Gastrocnemius medialis (tissue), 4 donors: ENCODE measurements around the gene COQ5. TPM values are rescaled to one million over a fixed set of nuclear protein-coding genes. Genes with fewer than 3 reads are reported as not detected.

Experiments
- ATAC-seq, 2 donors: fragments of 150-250 bp; one replicate each; pipeline ENCODE4 v1.9.1; 2016
- DNase-seq, 2 donors: peaks; one replicate each; pipeline ENCODE4 v3.0.0-alpha.2; 2019
- H3K27ac ChIP-seq, 4 donors: fragments of 200-600 bp; sonication (generic); 1 replicate in 1 of 4; 2 replicates in 3 of 4; pipeline ENCODE4 v1.5.1; 2016 to 2018; ENCODE audit warnings: mild to moderate bottlenecking in 2 of 4, moderate library complexity in 1 of 4
- H3K27me3 ChIP-seq, 3 donors: fragments of 200-600 bp; sonication (generic) in 2 of 3; 1 replicate in 1 of 3; 2 replicates in 2 of 3; pipeline versions ENCODE4 v1.5.1 to v1.6.0; 2016 to 2019; ENCODE audit warnings: mild to moderate bottlenecking in 1 of 3, moderate library complexity in 1 of 3
- H3K36me3 ChIP-seq, 2 donors: fragments of 200-600 bp; sonication (generic) in 1 of 2; one replicate each; pipeline ENCODE4 v1.5.1; 2017 to 2018
- H3K4me1 ChIP-seq, 2 donors: fragments of 200-600 bp; sonication (generic) in 1 of 2; one replicate each; pipeline ENCODE4 v1.5.1; 2016 to 2017; ENCODE audit warnings: mild to moderate bottlenecking in 2 of 2
- H3K4me3 ChIP-seq, 4 donors: fragments of 200-600 bp; sonication (generic) in 3 of 4; 1 replicate in 1 of 4; 2 replicates in 3 of 4; pipeline ENCODE4 v1.5.1; 2016 to 2019; ENCODE audit warnings: mild to moderate bottlenecking in 2 of 4
- H3K9me3 ChIP-seq, 3 donors: fragments of 200-600 bp; sonication (generic) in 2 of 3; 1 replicate in 1 of 3; 2 replicates in 2 of 3; pipeline ENCODE4 v1.5.1; 2016 to 2019
- CTCF ChIP-seq, 5 experiments: fragments of 450-650 bp in 3 of 5; fragments of 200-600 bp in 2 of 5; sonication (generic) in 2 of 5; IDR thresholded peaks in 4 of 5; conservative IDR thresholded peaks in 1 of 5; 1 replicate in 4 of 5; 2 replicates in 1 of 5; pipeline ENCODE4 v1.5.1; 2016 to 2019; ENCODE audit warnings: antibody characterized with exemption in 5 of 5, mild to moderate bottlenecking in 3 of 5, moderate library complexity in 3 of 5
- POLR2A ChIP-seq, 2 donors: fragments of 450-650 bp; IDR thresholded peaks; one replicate each; pipeline ENCODE4 v1.6.1; 2017; ENCODE audit warnings: antibody characterized with exemption in 2 of 2, mild to moderate bottlenecking in 2 of 2, moderate library complexity in 2 of 2
- in situ Hi-C, 4 donors: fragments of 200-750 bp; cut with MboI; loops; one replicate each; pipeline versions ENCODE4 v1.15.0 to v1.8.0; 2017; ENCODE audit warnings: low sequenced_read_pairs in 4 of 4
- intact Hi-C: fragments of 100-400 bp; cut with DNase I; formaldehyde crosslinking; loops from one replicate; pipeline ENCODE4 v1.15.1; 2023; ENCODE audit warnings: low total_unique reads
- total RNA-seq, 4 donors: library from RNA; depleted of rRNA; stranded (reverse); fragments of >200 nt; gene quantifications; one replicate each; pipeline versions ENCODE4 v1.1.0 to v1.2.3, GENCODE V29; 2016

COQ5 gene
- total RNA-seq, 4 donors from 2014 or later, result 34.5 to 47.3 (median 39.2) TPM

DNA sequence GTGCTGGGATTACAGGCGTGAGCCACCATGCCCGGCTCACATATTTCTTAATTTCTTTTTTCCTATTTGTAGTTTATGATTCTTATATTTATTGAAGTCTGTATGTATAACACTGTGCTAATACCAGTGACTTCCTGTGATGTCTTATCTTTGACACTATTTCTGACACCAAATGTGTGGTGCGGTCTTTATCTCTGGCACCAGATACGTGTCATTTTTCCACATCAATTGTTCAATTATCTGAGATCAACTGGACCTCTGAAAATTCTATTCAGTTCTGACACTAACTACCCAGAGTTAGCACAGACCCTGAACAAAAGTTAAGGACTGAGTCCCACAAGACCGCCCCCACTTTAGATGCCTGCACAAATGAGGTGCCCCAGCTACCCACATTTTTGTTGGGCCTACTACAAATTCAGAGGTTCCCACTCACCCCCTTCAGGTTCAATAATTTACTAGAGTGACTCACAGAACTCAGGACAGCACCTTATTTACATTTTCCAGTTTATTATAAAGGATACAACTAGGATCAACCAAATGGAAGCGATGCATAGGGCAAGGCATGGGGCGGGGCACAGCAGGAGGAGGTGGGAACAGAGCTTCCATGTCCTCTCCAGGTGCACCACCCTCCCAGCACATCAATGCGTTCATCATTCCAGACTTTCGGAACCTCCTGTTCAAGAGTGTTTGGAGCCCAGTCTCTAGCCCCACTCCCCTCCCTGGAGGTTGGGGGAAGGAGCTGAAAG, 47.8 kb downstream of the COQ5 start:
- no peak overlapping the region for H3K27ac ChIP-seq
- no peaks in the 10 kb centered on the region for H3K9me3 ChIP-seq
- DNase-seq, result no peak
- no peaks in the 10 kb centered on the region for H3K4me1 ChIP-seq
- H3K36me3 ChIP-seq, result no peaks in the 10 kb centered on the region
- no peak for ATAC-seq
- in situ Hi-C loops, result no loop called here
- H3K4me3 ChIP-seq, result no peak overlapping the region
- no peaks in the 10 kb centered on the region for H3K27me3 ChIP-seq
- intact Hi-C loops, result no loop called here
- TF ChIP-seq POLR2A (IDR thresholded peaks at IDR 0.05) (no peak), CTCF (IDR thresholded peaks at IDR 0.05 in 4 of 5, conservative IDR thresholded peaks at IDR 0.05 in 1 of 5) (no peak)

- no peaks in the 10 kb centered on the region for H3K27me3 ChIP-seq
- DNase-seq (no peak), ATAC-seq (no peak)
- H3K36me3 ChIP-seq, result no peaks in the 10 kb centered on the region
- no peak overlapping the region for H3K27ac ChIP-seq
- TF ChIP-seq CTCF (IDR thresholded peaks at IDR 0.05 in 4 of 5, conservative IDR thresholded peaks at IDR 0.05 in 1 of 5) (no peak), POLR2A (IDR thresholded peaks at IDR 0.05) (no peak)
- no peaks in the 10 kb centered on the region for H3K4me1 ChIP-seq
- in situ Hi-C loops (no loop called here), intact Hi-C loops (no loop called here)
- H3K9me3 ChIP-seq, result no peaks in the 10 kb centered on the region
- H3K4me3 ChIP-seq, result no peak overlapping the region
Observed at GRCh38 chr12:120480211-120480610, 48.7 kb downstream of the COQ5 start.

DNA sequence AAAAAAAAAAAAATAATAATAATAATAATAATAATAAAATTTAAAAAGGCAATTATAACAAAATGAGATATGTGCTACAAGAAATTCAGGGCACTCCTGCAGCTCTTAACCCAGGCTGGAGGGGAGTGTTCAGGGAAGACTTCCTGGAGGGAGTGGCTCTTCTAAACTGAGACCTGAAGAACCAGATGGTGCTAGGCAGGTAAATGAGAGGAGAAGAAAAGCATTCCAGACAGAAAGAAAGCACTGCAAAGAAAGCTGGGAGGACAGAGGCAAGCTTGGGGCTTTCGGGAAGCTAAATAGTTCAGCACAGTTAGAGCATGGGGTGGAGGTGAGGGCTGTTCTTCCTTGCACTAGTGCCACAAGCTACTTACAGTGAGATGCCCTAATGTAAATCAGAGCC, 49.5 kb downstream of the COQ5 start:
- no peak overlapping the region for H3K27ac ChIP-seq
- no peaks in the 10 kb centered on the region for H3K27me3 ChIP-seq
- intact Hi-C loops, result no loop called here
- no peaks in the 10 kb centered on the region for H3K9me3 ChIP-seq
- ATAC-seq (no peak), DNase-seq (no peak)
- in situ Hi-C loops, result no loop called here
- no peaks in the 10 kb centered on the region for H3K36me3 ChIP-seq
- H3K4me1 ChIP-seq, result no peaks in the 10 kb centered on the region
- no peak for TF ChIP-seq CTCF (IDR thresholded peaks at IDR 0.05 in 4 of 5, conservative IDR thresholded peaks at IDR 0.05 in 1 of 5)
- TF ChIP-seq POLR2A (IDR thresholded peaks at IDR 0.05), result no peak
- H3K4me3 ChIP-seq, result no peak overlapping the region

- Histone ChIP-seq H3K36me3 (no peaks in the 10 kb centered on the region), H3K4me3 (no peak overlapping the region), H3K4me1 (peaks cover 0 to 13% of the 10 kb centered on the region in 2 donors), H3K27ac (no peak overlapping the region), H3K27me3 (no peaks in the 10 kb centered on the region), H3K9me3 (no peaks in the 10 kb centered on the region)
- in situ Hi-C loops, result no loop called here
- DNase-seq (no peak), ATAC-seq (no peak)
- intact Hi-C loops, result no loop called here
- TF ChIP-seq POLR2A (IDR thresholded peaks at IDR 0.05) (no peak), CTCF (IDR thresholded peaks at IDR 0.05 in 4 of 5, conservative IDR thresholded peaks at IDR 0.05 in 1 of 5) (no peak)
Observed at GRCh38 chr12:120475643-120476042, 53.3 kb downstream of the COQ5 start.

GRCh38 chr12:120474616-120474960, 54.4 kb downstream of the COQ5 start:
- Histone ChIP-seq H3K4me3 (no peak overlapping the region), H3K9me3 (no peaks in the 10 kb centered on the region), H3K4me1 (peaks cover 7 to 19% of the 10 kb centered on the region in 2 donors), H3K27ac (no peak overlapping the region), H3K27me3 (no peaks in the 10 kb centered on the region), H3K36me3 (no peaks in the 10 kb centered on the region)
- no peak for DNase-seq
- no peak for ATAC-seq
- in situ Hi-C loops, result no loop called here
- TF ChIP-seq POLR2A (IDR thresholded peaks at IDR 0.05) (no peak), CTCF (IDR thresholded peaks at IDR 0.05 in 4 of 5, conservative IDR thresholded peaks at IDR 0.05 in 1 of 5) (no peak)
- intact Hi-C loops, result no loop called here
